MM.1S (cell line): ENCODE data around the gene GABRD.

Source experiments
- CTCF ChIP-seq: fragments of 300-600 bp; sonication (generic); IDR thresholded peaks from 2 replicates; pipeline ENCODE4 v1.5.1; 2016; ENCODE audit warnings: antibody characterized with exemption, low read length, mixed read lengths
- EZH2 ChIP-seq: fragments of 300-600 bp; sonication (generic); optimal IDR thresholded peaks from 2 replicates; pipeline ENCODE3; 2017; ENCODE audit warnings: low read depth, mild to moderate bottlenecking, antibody characterized with exemption, low read length, mixed read lengths
- EZH2phosphoT487 ChIP-seq: fragments of 300-600 bp; sonication (generic); IDR thresholded peaks from 2 replicates; pipeline ENCODE4 v1.6.1; 2018; ENCODE audit warnings: antibody characterized with exemption, low read length

GRCh38 chr1:2003541-2004131 is 15.5 kb upstream of the GABRD start, which contains the start of gene CFAP74:
- TF ChIP-seq EZH2: no peak
- TF ChIP-seq CTCF: no peak
- TF ChIP-seq EZH2phosphoT487: no peak
